ENCODE measurements around the gene TTN. TPM values are rescaled to one million over a fixed set of nuclear protein-coding genes. Genes with fewer than 3 reads are reported as not detected.

The TTN gene
- total RNA-seq, 3 donors from 2014 or later, result 1.3 to 8.6 (median 2.1) TPM

GRCh38 chr2:178782236-178782635 is 25.0 kb downstream of the TTN start:
- no peak for TF ChIP-seq CTCF (IDR thresholded peaks at IDR 0.05)
- no peak for DNase-seq
- no peak for ATAC-seq
- intact Hi-C loops (cut with DNase I, micrococcal nuclease), result no loop called here
- H3K4me3 ChIP-seq, result no peak overlapping the region
- no peaks in the 10 kb centered on the region for H3K36me3 ChIP-seq (ENCODE audit: low read depth)
- H3K9me3 ChIP-seq, result no peaks in the 10 kb centered on the region
- H3K4me1 ChIP-seq (ENCODE audit: low read depth), result no peaks in the 10 kb centered on the region

- intact Hi-C loops (cut with DNase I, micrococcal nuclease), result no loop called here
- no peak for TF ChIP-seq CTCF (IDR thresholded peaks at IDR 0.05)
- Histone ChIP-seq H3K36me3 (ENCODE audit: low read depth) (no peaks in the 10 kb centered on the region), H3K9me3 (no peaks in the 10 kb centered on the region), H3K4me3 (no peak overlapping the region), H3K4me1 (ENCODE audit: low read depth) (no peaks in the 10 kb centered on the region)
- no peak for DNase-seq
- ATAC-seq, result no peak
Measured at GRCh38 chr2:178777577-178777976, 29.6 kb downstream of the TTN start.

GRCh38 chr2:178776751-178777150 is 30.5 kb downstream of the TTN start:
- DNase-seq (no peak), ATAC-seq (no peak)
- Histone ChIP-seq H3K4me3 (no peak overlapping the region), H3K4me1 (ENCODE audit: low read depth) (no peaks in the 10 kb centered on the region), H3K36me3 (ENCODE audit: low read depth) (no peaks in the 10 kb centered on the region), H3K9me3 (no peaks in the 10 kb centered on the region)
- TF ChIP-seq CTCF (IDR thresholded peaks at IDR 0.05), result no peak
- intact Hi-C loops (cut with DNase I, micrococcal nuclease), result no loop called here

DNA sequence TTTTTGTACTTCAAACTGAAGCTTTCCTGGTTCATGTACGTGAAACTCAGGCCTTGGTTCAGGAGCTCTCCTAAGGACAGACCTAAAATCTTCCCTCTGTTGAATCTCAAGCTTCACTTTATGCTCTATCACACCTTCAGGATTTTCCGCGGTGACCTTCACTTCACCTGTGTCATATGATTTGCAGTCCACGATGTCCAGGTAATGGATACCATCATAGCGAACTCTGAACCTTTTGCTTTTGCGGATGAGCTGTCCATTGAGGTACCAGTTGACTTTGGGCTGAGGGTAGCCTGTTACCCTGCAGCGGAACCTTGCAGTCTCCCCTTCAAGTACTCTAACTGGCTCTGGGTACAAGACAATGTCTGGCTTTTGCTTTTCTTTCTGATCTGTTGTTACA is 31.2 kb downstream of the TTN start:
- no peak for TF ChIP-seq CTCF (IDR thresholded peaks at IDR 0.05)
- Histone ChIP-seq H3K9me3 (no peaks in the 10 kb centered on the region), H3K4me3 (no peak overlapping the region), H3K36me3 (ENCODE audit: low read depth) (no peaks in the 10 kb centered on the region), H3K4me1 (ENCODE audit: low read depth) (no peaks in the 10 kb centered on the region)
- DNase-seq, result no peak
- intact Hi-C loops (cut with DNase I, micrococcal nuclease), result no loop called here
- ATAC-seq, result no peak

DNA sequence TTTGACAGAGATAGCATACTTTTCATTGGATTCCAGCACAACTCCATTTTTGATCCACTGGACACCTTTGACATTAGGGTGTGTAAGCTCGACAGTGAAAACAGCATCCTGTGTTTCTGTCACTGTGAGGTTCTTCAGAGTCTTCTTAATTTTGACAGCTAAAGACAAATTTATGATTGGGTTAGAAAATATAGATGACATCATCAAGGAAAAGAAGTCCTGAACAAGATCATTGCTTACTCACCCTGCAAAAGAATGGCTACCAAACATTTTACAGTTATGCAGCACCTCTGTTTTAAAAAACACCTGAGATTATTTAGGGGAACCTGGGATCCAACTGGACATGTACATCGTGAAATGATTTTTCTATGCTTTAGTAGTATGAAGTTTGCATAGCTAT is 36.7 kb downstream of the TTN start:
- DNase-seq (no peak), ATAC-seq (no peak)
- no peaks in the 10 kb centered on the region for H3K36me3 ChIP-seq (ENCODE audit: low read depth)
- no peak overlapping the region for H3K4me3 ChIP-seq
- TF ChIP-seq CTCF (IDR thresholded peaks at IDR 0.05), result no peak
- H3K9me3 ChIP-seq, result no peaks in the 10 kb centered on the region
- intact Hi-C loops (cut with DNase I, micrococcal nuclease), result no loop called here
- H3K4me1 ChIP-seq (ENCODE audit: low read depth), result no peaks in the 10 kb centered on the region
